SK-N-DZ (cell line): ENCODE measurements around the gene CNST.
"Not testable (repeated sequence)": the region's sequence is repeated elsewhere in the genome, so short reads cannot be mapped to it uniquely, and the experiment has no call there.

ENCODE experiments used
- DNase-seq: peaks from one replicate; pipeline ENCODE4 v3.0.0-alpha.2; 2015; ENCODE audit warnings: low spot score

CNST gene

DNA sequence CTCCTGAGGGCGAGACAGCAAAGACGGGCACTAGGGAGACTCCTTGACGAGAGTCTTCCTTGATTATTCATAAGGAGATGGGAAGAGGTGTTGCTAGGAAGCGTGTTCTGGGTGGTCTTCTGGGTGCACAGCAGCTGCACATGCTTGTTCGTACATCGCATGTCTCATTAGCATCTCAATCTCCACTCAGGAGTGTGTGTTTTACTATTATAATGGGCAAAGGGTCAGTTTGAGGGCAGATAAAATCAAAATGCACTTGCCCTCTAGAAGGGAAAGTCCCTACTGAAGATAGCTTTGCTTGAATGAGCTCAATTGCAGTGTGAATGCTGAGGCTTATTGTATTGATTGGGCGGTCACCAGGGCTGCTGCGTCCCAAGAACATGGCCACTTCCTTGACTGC, 107.8 kb downstream of the CNST start:
- no peak for DNase-seq

DNA sequence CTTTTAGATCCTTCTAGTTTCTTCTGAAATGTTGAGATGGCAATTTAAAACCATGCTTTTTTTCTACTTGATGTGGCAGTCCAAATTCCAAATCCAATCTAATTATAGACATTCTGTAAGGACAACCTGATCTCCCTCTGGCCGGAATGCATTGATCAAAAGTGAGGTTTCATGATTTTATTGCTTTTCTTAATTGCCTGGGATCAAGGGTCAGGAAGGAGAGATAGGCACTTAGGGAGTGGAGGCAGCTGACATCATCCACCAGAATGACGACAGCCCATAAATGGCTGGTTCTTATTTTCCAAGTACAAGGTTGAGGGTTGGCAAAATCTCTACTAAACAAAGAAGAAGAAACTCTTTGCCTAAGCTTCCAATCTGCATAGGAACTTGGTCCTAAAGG, 111.6 kb downstream of the CNST start:
- no peak for DNase-seq

DNA sequence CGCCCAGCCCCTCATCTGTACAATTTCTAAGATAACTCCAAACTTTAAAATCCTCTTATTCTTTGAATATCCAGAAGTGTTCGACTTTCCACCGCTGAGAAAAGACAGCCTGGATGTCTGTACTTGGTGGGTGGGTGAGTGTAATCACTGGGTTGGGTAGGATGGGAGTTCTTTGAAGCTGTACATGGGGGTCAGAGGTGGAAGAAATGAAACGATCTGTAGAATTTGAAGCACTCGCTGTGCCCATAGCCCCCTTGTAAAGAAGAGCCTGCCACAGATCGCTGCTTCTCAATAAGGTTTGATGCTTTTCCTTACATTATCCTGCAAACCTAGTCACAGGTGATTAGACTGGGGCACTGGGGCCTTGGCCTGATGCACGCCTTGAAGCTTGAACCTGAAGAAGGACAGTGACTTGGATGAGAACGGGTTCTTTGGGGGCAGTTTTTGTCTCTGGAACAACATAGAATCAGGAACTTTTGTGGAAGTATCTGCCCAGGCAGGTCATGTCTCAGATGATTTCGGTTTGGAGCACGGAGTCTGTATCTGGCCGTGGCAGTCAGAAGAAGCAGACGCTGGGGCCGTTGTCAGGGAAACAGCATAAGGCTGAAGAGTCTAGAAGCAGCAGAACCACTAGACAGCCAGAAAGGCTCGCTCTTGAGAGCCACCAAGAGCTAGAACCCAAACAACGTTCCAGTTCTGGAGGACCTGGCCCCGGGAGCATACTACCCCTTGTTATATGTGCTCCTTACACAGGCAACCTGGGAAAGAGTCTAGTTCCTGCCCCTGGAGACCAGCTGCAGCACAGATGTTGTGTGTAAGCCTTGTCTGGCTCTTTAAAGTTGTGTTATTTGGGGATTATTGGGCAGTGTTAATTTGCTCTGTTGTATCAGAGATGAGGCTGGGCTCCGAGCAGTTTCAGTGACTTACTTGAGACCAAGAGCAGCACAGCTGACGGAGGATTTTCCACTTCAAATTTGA, 112.8 kb downstream of the CNST start:
- no peak for DNase-seq

DNA sequence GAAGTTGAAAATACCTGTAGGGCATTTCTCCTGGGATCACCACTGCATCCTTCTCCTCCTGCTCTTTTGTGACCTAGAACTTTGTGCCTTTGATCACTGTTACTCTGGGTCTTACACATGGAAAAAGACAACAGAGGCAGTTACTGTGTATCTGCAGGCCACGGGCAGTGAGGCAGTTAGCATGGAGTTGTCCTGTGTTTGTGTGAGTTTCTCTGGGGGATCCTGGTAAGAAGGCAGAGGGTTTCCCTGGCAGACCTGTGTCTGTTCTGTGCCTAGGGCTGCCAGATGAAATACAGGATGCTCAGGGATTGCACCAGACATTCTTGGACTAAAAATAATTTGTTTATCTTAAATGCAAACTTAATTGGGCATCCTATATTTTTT, 113.5 kb downstream of the CNST start:
- peak; percentile 38 for DNase-seq

DNA sequence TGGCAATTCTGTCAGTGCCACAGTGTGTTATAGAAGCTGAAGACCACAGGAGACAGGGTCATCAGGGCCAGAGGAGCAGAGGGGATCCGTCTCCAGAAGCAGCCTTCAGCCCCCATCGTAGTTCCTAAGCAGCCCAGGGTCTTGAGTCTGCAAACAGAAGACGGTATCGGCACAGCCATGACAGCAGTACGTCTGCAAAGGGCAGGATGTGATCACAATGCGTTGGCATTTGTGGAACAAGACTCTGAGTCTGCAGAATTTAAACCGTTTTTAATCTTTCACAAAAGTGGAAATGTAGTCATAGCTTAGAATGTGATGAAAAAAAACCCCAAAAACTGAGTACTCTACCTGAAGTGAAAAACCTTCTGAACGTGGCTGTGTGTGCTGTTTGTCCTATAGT, 113.9 kb downstream of the CNST start:
- no peak for DNase-seq

DNA sequence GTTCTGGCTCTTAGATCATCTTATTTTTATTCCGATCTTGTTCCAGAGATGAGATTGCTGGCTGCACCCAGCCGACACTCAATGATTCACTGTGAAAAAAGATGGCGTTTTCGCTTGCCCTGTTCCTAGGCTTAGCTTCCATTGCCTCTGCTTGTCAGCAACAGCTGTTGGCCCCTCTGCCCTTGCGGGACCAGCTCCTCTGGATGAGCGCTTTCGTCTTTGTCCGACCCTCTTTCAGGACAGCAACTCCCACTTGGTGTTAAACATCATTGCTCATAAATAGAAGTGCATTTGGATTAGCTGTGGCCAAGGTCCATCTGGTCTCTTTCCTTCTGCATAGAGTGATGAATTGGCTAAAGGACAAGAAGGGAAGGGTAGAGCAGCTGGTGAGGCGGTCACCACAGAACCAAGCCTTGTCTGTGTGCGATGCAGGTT, 114.5 kb downstream of the CNST start:
- DNase-seq = peak; percentile 29

DNA sequence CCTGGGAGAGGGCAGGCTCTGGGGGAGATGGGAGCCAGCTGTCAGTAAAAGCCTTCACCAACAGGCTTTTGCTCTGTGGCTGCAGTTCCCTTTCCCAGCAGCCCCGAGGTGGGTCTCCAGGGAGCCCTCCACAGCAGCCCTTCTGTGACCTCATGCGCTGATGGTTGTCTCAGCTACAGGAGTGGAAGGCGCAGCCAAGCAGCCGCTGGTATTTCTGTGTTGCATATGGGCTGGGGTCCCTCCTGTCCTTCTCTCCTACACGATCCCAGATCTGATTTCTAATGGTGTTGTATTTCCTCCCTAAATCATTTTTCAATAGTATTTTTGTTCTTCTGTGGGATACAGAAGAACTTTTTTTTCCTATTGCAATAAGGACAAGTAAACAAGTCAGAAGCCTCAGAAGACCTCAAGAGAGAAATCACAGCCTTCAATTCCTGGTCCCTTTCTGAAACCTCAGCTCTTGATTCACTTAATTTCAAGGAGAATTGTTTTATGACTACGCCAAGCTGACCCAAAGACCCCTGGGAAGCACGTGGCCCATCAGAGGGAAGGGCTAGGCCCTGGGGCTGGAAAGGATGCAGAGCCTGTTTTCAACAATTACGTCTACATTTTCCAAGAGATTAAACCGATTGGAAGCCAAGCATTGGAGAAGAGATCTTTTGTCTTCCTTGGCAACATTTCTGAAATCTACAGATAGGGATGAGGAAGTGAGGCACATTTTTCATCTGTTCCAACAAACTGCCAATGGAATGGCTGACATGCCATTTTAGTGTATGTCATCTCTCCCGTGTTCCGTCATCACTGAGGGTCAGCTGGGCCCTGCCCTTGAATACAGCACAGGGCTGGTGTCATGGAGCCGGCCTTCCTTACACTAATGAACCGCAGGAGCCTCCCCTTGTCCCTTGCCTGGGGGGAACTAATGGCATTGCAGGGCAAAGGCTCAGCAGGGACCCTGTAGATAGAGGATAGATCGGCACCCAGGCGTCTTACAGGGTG, 115.9 kb downstream of the CNST start:
- DNase-seq = peak; percentile 91

DNA sequence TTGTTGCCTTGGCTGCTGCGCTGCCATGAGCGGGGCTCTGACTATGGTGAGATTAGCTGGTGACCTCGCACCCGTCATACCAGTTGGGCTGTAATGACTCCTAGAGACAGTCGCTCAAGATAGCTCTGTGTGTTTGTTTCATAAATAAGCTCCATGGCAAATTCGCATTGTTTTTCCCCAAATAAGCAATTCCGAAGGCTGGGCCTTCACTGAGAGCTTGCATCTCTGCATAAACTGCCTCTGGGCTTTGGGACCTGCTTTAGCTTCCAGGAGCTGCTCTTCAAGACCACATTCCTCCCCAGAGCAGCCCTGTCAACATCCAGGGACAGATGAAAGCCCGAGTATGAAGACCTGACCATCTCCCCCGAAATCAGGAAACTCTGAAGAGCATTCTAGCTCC, 117.3 kb downstream of the CNST start:
- no peak for DNase-seq

DNA sequence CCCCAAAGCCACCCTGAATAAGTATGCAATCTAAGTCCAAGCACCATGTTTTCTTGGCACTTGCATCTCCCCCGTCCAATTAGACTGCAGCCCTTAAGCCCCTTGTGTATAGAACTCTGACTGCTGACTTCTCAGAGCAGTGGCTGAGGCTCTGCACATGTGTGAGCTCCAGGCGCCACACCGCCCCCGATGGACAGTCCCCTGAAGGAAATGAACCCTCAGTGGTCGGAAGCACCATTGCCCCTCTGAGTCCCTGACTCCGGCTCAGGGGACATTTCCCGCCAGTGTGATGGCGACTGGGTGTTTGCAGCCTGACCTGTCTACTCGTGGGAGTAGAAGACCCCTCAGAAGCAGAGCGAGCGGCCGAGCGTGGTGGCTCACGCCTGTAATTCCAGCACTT, 120.7 kb downstream of the CNST start:
- DNase-seq = no peak

DNA sequence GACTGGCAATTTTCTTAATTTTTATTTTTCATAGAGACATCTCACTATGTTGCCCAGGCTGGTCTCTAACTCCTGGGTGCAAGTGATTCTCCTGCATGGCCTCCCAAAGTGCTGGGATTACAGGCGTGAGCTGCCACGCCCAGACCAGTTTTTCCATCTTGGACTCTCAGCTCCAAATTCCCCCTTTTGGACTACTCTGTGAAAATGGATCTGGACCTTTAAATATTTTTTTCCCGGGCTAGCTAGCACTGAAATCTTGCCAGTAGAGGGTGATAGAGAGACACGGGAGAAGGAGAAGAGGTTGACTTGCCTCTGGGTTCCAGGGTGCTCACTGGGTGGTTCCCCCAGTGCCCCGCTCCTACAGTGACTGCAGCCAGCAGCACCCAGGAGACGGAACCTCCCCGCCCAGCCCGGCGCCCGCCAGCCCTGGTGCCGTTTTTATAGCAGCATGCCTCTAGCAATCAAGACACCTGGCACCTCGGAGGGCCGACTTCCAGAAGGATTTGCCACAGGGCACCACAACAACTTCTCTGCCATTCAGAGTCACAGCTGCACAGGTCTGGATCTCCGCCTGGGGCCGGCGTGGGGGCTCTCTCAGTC, 123.3 kb downstream of the CNST start:
- peak; percentile 80 for DNase-seq

DNA sequence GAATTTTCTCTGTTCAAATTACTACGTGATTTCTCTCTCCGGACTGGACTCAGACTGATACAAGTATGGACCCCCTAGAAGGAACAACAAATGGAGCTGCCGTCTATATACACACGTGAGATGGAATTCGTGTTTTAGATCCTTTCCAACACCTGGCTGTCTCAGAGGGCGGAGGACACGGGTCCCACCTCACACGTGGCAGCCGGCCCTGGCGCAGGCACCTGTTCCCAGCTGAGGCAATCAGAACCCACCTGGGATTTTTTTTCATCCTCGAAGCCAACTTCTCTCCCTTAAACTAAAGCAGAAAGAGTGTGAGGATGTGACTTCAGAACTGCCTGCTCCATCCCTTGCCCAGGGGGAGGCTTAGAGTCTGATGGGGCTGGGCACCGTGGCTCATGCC, 123.8 kb downstream of the CNST start:
- DNase-seq = no peak

DNA sequence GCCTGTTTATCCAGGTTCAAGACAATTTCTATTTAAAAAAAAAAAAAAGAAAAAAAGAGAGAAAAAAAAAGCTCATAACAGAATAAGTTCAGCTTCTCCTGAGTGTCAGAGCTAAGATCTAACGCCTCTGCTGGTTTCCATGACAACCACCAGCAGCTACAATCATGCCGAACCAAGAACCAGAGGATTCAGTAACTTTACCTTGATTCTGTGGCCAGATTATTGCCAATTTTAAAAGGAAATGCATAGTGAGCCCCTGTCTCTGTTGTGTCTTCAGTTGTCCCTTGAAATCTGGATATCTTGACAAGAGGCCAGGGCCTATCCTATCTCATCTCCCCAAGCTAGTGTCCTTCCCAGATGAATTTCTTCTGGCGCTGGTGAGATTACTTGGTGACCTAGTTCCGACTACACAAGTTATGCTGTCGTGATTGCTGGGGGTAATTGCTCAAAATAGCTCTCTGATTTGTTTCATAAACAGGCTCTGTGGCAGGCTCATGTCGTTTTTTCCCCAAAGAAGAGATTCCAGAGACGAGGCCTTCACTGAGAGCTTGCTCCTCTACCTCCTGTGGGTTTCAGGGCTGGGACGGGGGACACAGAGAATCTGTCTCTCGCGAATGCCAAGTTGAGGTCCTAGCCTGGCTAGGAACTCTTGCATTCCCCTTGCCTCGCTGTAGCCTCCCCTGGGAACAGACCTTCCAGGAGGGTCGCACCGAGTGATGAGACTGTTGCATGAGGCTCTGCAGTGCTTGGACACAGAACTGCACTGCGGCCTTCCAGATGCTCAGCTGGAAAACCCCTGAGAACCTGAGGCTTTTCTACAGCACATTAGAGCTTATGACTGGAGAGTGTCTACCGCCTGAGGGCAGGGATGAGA, 125.6 kb downstream of the CNST start:
- DNase-seq = peak; percentile 47

DNA sequence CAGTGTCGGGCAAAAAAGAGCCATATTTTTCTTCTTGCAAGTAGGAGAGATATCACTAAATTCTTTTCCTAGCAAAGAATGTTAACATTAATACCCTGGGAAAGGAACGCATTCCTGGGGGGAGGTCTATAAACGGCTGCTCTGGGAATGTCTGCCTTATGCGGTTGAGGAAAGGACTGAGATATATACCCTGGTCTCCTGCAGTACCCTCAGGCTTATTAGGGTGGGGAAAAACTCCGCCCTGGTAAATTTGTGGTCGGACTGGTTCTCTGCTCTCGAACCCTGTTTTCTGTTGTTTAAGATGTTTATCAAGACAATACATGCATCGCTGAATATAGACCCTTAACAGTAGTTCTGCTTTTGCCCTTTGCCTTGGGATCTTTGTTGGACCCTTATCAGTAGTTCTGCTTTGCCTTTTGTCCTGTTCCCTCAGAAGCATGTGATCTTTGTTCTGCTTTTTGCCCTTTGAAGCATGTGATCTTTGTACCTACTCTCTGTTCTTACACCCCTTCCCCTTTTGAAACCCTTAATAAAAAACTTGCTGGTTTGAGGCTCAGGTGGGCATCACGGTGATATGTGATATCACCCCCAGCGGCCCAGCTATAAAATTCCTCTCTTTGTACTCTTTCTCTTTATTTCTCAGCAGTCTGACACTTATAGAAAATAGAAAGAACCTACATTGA, 128.1 kb downstream of the CNST start:
- not testable (repeated sequence) for DNase-seq

DNA sequence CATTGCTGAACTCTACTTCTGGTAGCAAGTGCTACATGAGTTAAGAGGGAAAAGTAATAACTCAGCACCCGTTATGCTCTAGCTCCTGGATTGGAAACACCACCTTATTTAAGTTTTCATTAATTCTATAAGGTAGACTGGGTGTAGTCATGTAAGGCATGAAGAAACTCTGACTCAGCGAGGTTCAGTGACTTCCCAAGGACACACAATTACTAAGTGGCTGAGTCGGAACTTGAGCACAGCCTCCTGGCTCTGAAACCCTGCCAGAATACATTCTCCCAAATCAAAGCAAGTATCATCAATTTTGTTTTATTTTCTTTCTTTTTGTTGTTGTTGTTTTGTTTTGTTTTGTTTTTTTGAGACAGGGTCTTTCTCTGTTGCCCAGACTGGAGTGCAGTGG, 128.9 kb downstream of the CNST start:
- no peak for DNase-seq

DNA sequence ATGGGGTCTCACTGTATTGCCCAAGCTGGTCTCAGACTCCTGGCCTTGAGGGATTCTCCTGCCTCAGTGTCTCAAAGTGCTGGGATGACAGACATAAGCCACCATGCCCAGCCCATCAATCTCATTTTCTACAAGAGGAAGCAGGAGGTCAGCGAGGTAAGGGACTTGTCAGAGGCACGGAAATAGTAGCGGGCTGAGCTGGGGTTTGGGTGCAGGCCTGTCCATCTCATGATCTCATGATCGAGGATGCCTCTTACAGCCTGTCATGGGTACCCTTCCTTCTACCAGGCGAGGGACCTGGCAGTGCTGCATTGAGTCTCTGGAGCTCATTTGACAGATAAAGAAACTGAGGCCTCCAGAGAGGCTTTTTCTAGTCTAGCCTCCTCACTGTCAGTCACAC, 129.4 kb downstream of the CNST start:
- DNase-seq = no peak

DNA sequence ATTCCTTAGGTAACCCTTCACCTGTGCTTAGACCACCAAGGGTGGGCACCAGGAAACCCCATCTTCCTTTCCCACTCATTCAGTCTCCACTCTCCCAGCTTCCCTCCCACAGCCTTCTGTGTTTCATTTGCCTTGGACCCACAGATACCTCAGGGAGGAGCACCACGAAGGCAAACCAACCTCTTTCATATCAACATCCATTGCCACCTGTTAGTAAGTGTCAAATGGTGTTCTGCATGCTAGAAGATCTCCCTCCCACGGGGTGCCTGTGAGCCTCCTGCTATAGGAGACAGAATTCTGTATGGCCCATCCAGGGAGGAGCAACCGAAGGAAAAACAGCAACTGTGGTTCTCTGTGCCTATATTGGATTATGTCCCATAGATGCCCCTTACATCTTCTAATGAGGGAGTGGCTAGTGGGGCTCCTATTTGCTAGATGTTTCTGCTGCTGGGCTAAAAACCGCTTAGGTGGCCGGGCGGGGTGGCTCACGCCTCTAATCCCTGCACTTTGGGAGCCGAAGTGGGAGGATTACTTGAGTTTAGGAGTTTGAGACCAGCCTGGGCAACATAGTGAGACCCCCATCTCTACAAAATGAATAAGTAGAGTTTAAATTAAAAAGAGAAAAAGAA, 132.3 kb downstream of the CNST start:
- no peak for DNase-seq

DNA sequence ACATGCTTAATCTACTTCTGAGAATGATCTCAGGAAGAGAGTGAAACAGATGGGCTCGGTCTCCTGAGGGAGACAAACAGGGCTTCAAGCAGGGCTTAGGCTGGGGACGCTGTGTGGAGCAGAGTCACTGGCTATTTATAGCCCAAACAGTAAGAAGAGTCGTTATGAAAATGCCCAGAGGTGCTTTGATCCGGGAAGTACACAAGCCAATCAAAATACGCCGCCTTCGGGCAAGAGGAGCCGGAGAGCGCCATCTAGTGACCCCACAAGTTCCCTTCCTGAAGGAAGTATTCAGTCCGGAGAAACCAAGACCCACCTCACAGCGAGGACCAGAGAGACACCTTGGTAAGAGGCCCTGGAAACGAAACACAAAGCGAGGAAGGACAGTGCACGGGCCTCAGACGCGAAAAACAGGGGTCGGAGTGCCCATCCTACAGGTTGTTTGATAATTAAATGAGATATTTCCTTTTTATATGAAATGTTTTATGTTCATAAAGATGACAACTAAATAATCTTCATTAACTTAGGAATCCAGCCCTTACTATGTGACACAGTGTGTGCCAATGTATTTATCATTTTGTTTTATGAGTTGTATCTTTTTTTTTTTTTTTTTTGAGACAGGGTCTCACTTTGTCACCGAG, 133.0 kb downstream of the CNST start:
- peak; percentile 86 for DNase-seq

DNA sequence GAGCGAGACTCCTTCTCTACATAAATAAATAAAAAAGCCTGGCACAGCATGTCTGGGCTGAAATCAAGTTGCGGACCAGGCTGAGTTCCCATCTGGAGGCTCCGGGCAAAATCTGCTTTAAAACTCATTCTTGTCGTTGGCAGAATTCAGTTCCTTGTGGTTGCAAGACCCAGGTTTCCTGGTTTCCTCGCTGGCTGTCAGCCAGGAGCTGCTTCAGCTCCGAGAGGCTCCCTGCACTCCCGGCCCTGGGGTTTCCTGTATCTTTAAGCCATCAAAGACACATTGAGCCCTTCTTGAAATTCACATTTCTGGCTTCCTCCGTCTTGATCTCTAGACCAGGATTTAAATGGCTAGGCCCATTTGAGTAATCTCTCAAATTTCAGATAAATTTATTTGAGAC, 137.3 kb downstream of the CNST start:
- DNase-seq = no peak

DNA sequence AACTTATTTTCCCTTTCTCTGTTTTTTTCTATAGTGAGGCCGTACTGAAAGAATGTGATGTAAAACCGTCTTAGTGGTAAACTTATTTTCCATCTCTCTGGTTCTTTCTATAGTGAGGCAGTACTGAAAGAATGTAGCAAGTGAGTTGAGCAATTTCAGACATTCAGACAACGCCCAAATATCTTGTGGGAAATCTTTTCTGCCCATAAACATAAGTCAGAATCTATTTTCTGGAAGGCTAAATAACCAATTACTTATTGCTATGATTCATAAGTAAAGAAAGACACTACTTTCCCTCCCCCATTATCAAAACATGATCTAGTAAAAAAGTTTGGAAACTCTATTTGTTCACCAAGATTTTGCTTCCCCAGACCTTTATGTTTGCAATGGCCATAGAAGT, 139.1 kb downstream of the CNST start:
- no peak for DNase-seq
